OCI-M2 (cell line): Measurements from ENCODE around the gene SLC1A3.
A peak's percentile ranks its signal among the peaks of the same experiment; 100 is the strongest.

ENCODE experiments used
- DNase-seq: peaks from one replicate; lab custom pipeline; 2025; ENCODE audit not compliant: unreplicated experiment; lab: John Stamatoyannopoulos, UW

Gene SLC1A3

DNA sequence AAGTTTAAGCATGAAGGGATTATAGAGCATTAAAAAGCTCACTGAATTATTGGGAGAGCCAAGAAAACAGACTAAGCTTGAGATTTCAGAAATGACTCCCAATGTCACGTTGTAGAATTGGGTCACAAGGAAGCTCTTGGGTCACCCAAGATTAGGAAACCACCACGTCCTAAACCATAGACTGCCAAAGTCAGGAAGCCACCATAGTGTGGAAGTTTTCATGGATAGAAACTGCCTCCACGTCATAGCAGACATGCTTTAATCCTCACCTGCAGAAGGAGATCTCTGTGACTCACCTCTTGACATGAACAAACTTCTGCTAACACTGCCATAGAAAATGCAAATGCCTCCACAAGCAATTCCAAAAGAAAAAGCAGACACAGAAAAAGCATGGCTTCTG, 106.3 kb downstream of the SLC1A3 start:
- no peak for DNase-seq

DNA sequence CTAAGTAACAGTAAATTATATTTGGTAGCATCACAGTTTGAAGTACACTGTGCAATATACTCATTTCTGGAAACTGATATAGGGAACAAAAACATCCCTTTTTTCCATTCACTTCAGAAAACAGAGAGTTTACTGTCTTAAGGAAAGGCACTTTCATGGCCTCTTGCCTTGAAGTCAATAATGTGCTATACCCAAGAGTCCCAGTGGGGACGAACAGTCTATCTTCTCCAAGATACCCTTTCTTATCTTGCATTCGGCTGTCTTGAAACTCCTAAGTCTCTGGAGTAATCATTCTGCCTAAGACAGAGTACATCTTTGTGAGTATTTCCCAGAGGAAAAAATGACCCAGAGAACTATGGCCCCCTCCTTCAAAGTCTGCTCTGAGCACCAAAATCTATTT, 107.1 kb downstream of the SLC1A3 start:
- no peak for DNase-seq

DNA sequence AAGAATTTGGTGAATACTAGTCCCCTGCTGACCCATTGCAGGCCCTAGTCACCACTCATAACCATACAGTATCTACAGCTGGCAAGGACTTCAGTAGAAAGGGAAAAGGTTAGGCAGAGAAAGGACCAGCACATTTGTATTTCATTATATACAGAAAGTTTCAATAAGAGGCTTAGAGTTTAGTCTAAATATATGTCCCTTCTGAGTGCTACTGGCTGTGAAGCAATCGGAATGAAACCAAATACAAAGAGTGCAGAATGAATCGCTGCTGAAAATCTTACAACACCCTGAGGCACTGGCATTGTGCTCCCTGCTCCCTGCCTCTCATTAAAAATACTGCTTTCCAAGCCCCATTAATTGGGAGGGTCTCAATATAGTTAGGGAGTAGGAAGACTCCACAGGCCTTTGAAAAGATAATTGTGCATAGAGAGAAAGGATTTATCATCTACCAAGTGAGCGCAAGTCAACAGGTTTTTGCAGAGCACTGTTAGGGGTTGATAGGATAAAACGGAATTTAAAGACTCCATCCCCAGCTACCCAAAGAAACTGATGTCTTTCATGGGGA, 110.8 kb downstream of the SLC1A3 start:
- DNase-seq = no peak

DNA sequence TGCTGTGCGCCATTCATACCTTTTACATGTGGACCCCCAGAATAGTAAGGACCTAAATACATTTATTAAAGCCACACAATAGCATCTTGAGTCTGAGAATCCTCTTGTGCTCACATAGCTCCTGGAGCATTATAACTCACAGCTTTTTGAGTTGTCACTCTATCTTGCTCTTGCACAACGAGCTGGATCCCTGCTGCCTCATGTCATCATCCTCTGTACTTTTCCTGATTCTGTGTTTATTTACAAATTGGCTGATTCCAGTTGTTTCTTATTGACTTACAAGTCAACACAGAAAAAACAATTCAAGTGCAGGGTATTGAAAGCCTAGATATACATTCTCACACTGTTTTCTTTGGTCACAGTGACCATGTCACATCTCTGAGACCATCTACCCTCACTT, 112.9 kb downstream of the SLC1A3 start:
- no peak for DNase-seq

DNA sequence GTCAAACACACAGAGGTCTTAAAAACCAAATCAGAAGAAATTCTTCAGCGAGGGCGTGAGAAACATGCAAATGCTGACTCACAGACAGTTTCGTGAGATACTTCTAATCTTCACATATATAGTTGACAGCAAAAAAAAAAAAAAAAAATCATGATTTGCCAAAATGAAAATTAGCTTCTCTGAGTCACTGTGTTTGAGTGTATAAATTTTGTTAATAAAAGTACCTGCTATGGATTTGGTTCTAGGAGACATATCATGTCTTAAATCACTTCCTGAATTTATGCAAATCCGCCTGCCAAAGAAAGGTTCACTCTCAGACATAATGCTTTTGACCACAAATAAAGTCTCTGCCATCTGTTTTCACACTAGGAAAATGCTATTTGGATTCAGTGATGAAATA, 114.3 kb downstream of the SLC1A3 start:
- DNase-seq = no peak

DNA sequence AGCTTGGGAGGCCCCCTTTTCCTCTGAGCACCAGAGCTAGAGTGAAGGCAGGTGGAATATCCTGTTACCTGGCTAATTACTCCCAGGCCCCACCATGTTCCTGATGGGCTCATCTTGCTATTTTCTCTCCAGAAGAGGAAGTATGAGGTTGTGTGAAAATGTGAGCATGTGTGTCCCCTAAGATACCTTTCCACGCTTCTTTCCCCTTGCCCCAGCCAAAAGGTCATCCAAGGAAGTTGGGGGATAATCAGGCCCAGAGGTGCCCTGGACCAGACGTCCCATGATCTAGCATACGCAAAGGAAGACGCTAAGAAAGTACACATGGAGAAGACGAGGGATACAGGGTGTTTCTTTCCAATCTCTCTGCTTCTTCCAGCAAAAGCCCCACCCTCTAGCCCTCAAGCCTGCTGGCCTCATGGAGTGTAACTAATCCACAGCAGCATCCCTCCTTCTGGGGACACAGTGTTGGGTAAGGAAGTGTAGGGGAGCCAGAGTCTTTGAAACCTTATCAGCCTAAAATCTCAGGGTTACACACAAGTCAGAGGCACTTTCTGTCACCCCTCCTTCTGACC, 115.3 kb downstream of the SLC1A3 start:
- no peak for DNase-seq

DNA sequence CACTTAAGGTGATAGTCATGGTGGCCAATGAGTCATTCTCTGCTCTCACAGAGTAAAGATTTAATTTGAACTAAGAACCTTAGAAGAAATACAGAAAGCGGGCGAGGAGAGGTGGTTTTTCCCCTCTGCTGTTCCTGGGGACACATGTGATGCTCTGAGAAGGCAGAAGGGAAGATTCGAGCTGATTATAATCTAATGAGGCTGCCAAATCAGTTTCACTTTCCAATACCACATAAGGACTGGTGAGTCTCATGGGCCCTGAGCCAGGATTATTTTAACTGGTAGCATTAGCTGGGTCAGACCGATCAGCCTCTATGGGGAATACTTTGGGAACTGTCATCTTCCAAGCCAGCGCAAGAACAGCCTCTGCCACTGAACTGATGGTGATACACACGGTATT, 116.5 kb downstream of the SLC1A3 start:
- DNase-seq = no peak

DNA sequence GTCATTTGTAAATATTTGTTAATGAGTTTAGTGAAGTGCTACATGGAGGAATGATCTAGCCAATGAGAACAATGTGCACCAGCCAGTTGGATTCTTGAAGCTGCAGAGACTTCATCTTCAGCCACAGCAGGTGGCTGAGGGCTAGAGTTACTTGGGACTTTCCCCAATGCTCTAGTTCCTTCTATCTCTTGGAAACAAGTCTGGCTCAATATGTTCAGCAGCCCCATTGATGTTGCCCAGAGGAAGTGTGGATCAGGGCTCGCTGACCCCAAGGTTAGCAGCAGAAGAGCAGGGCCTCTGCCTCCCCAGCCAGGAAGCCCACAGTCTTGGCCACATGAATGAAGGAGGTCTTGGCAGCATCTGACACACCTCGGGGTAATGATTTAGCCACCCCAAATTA, 117.5 kb downstream of the SLC1A3 start:
- DNase-seq = no peak

DNA sequence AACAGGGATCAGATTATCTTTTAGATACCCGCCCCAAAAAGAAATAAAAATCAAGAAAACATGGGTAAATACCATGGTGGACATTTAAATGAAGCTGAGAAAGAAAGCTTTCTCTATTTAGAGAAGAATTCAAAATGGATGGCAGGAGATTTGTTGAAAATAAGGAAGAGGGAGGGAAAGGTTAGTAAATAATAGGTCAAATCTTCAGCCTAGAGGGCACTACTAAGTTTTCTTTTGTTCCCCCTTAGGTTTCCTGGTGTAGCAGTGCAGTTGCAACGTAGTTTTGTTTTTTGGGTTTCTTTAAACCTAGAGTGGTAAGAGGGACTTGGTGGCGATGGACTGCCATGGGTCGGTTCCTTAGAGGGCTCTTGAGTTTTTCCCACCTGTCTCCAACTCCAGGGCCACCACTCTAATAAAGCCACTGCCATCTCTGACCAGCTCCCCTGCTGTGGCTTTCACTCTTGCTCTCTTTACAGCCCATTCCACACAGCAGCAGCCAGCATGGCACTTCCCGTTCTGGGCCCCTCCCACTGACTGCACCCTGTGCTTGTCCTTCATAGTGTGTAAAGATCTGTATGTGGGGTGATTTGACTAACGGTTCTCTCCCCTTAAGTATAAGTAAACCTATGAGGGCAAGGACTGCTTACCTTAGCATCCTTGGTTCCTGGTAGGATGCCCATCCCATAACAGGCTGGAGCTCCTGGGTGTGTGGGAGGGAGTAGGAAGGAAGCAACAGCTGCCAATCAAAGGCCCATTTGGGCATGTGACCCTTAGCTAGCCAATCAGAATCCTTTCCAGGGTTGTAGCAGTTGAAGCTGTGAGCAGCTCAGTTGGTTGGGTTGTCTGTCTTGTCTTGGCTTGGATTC, 118.3 kb downstream of the SLC1A3 start:
- peak; percentile 67 for DNase-seq

DNA sequence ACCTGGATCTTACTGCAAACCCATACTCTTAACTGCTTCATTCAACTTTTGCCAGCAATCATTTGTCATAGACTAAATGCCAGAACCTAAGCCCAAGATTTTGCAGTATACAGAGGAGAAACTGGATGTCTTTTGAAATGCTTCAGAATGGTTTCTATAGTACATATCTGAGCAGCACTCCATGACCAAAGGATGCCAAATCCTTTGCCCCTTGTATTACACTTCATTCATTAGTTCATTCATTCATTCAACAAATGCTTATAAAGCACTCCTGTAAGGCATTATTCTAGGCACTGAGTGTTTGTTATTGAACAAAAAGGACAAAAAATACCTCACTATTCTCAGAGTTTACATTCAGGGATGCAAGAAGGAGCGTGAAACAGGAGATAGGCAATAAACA, 119.9 kb downstream of the SLC1A3 start:
- DNase-seq = no peak

DNA sequence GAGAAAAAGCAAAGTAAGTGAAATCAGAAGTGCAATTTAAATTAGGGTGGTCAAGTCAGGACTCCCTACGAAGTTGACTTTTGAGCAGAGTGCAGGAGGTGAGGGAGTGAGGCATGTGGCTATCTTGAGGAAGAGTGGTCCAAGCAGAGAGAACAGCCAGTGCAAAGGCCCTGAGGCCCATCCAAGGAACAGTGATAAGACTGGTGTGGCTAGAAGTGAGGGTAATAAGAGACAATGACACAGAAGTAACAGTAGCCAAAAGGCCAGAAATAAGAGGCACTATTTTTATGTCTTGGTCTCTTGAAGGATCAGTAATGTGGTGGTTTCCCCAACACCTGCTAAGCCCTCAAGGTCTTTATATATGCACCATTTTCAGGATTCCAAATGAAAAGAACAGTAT, 120.4 kb downstream of the SLC1A3 start:
- no peak for DNase-seq

DNA sequence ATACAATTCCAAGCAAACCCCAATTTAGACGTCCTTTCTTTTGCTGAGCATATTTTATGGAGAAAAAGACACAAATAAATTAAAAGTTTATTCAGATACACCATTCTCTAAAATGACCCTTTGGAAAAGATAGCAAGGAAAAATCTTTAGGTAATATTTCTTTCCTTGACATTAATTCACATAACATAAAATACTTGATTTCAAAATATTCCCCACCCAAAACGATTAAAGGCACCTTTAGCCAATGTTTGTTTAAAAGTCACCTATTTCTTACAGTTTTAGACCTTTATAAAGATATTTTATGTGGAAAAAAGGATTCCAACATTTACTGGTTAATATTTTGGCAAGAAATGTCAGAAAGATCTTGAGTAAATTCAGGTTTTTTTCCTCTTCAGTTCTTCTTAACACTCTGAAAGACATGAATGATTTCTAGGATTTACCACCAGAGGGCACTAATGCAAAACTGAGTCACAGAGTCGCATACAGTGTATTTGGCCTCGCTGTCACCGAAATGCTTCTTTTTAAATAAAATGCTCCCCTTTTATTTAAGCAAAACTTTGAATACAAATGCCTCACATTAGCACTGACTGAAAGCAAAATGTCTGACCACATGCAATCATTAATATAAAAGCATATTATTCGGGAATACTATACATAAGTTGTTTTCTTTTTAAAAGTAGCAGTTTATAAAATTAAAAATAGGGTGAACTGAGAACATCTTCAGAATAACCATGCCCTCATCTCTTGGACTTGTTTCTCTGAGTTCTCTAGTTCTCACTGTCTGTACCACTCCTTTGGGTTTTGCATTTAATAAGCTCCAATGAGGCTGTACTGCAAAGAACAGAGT, 122.5 kb downstream of the SLC1A3 start:
- DNase-seq = no peak

DNA sequence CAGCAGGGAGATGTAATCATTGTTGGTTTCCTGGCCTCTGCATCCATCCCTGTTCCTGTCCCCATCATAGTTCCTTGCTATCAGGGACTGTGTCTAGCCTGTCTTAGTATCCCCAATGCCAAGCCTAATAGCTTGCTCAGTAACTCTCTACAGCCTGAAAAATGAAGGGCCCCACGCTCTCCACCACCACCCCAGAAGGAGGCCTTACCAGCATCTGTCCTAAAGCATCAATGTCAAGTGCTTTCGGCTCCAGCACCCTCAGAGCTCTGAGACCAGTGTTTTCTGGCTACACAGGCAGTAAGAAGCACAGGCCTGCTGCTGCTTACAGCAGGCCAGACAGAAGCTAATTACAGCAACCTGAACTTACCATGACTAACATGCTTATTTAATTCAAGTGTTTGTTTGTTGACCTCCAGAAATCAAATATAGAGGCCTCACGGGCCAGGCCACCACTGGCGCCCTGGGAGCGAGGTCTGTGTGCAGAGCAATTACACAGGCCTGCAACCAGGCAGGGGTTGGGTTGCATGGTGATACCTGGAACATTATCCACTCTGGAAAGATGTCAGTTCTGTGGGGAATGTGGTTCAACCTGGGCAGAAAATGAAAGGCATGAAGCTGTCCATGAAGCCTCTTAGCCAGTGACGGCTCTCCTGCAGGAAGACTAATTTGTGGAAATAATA, 124.3 kb downstream of the SLC1A3 start:
- no peak for DNase-seq

DNA sequence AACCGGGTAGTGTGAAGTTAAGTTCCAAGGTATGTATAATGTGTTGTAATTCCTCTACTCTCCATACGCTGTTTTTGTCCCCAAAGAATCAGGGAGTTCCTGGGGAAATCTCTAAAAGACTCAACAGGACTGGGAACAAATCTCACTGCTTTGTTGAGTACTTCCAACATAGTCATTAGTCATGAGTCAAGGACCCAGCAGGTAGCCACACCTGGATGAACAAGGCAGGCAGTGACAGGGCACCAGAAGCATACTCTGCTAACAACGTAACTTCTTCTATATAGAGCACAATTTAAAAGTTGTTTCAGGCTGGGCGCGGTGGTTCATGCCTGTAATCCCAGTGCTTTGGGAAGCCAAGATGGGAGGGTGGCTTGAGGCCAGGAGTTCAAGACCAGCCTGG, 126.8 kb downstream of the SLC1A3 start:
- no peak for DNase-seq

DNA sequence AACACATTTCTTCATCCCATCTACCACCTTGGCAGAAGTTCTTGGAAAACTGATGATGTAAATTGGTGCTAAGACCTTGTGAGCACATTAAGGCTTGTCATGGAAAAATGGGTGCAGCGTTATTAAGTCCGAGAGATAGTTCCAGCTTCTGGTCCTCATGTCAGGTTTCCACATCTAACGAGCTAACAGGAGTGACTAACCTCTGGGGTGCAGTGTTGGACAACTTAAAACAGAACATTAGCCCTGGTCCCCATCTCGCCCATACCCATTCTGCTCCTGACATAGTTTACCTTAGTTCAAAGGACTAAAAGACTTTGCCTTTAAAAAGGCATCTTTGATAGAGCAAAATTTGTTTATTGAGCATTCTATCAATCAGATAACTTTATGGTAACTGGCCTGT, 128.0 kb downstream of the SLC1A3 start:
- DNase-seq = no peak

DNA sequence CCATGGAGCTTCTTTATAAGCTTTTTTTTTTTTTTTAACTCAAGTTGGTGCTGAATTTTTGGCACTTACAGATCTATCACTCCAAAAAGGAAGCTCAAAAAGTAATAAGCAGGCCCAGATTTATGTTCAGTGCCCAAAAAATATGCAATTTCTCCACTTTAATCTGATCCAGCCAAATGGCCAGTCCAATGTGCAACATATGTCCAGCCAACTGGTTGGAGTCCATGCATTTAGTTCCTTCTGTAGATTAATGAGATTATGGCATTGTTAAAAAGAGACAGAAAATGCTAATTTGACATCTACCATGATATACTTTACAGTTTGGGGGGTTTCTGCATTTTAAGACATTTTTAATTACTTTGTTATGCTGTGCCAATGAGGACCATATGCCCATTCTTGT, 129.5 kb downstream of the SLC1A3 start:
- no peak for DNase-seq
